ENCODE measurements around the gene MBTPS1. TPM values are rescaled to one million over a fixed set of nuclear protein-coding genes. Genes with fewer than 3 reads are reported as not detected.

MBTPS1 gene
- total and polyA plus RNA-seq, 10 of the 15 experiments (the other 5 are each of a cell fraction or from before 2014, with no cell fraction given): 1.3 to 43.9 (median 35.2) TPM

GRCh38 chr16:84018710-84019109, 98.0 kb downstream of the MBTPS1 start:
- H3K27ac ChIP-seq (ENCODE audit: control insufficient read depth, insufficient read depth): no peak overlapping the region
- H3K27me3 ChIP-seq (replicated peaks in 1 of 2; ENCODE audit: control insufficient read depth in 2 of 2, insufficient read depth in 2 of 2, low read length in 1 of 2): no peaks in the 10 kb centered on the region
- no peak overlapping the region for H3K9ac ChIP-seq (ENCODE audit: control insufficient read depth, insufficient read depth, low read length)
- ChIA-PET CTCF (no interaction called here), POLR2A (no interaction called here), RAD21 (ENCODE audit: unreplicated experiment) (no interaction called here), SMC1A (ENCODE audit: uncharacterized antibody, unreplicated experiment) (no interaction called here)
- H3K79me2 ChIP-seq (ENCODE audit: control insufficient read depth, insufficient read depth, low read length): no peaks in the 10 kb centered on the region
- no peaks in the 10 kb centered on the region for H3K36me3 ChIP-seq (ENCODE audit: control insufficient read depth in 2 of 2, insufficient read depth in 2 of 2, low read length in 1 of 2)
- FAIRE-seq (no peak), DNase-seq (ENCODE audit: low read depth, low spot score) (no peak), ATAC-seq (no peak)
- H3K4me3 ChIP-seq: no peak overlapping the region
- no TSS peak for BruUV-seq (replicated peaks)
- H2AFZ ChIP-seq (ENCODE audit: control insufficient read depth, low read depth, low read length): no peak overlapping the region
- no peak overlapping the region for H3K4me2 ChIP-seq (ENCODE audit: control insufficient read depth, insufficient read depth)
- intact Hi-C loops (cut with micrococcal nuclease; ENCODE audit: unreplicated experiment) (no loop called here), in situ Hi-C loops (cut with MboI) (no loop called here)
- 28% methylated on average over 4 of the region's 4 CpGs for WGBS (ENCODE audit: insufficient coverage, insufficient replicate concordance, low lambda C conversion rate, missing lambda C conversion rate)
- H4K20me1 ChIP-seq (ENCODE audit: control insufficient read depth, insufficient read depth): no peaks in the 10 kb centered on the region
- H3K9me3 ChIP-seq (replicated peaks; ENCODE audit: control insufficient read depth, insufficient read depth, low read length): no peaks in the 10 kb centered on the region; the same call in 1 of the 3 replicates
- H3K4me1 ChIP-seq (ENCODE audit: control insufficient read depth, insufficient read depth, low read length): no peaks in the 10 kb centered on the region
- TF ChIP-seq NRF1 (conservative IDR thresholded peaks at IDR 0.05; ENCODE audit: low read depth, low read length) (no peak), SMC3 (IDR thresholded peaks at IDR 0.05; ENCODE audit: borderline replicate concordance, low read length) (no peak), PML (IDR thresholded peaks at IDR 0.05; ENCODE audit: low read length) (no peak), ELK1 (IDR thresholded peaks at IDR 0.05; ENCODE audit: low read depth, low read length) (no peak), ZBTB11 (CRISPR knock-in tag; IDR thresholded peaks at IDR 0.05) (no peak), USF2 (IDR thresholded peaks at IDR 0.05; ENCODE audit: borderline replicate concordance, low read depth, low read length) (no peak), ZNF592 (IDR thresholded peaks at IDR 0.05) (no peak), NR2F1 (conservative IDR thresholded peaks at IDR 0.05) (no peak)

Measured in GM12878 (cell line).